DND-41 (cell line): Measurements from ENCODE around the gene CENPE.

ENCODE experiments used
- ATAC-seq: fragments of 200-7000 bp; cut with Tn5 transposase; 3 replicates; pipeline ENCODE4 v1.9.1; 2021; ENCODE audit warnings: low read depth; ENCODE audit not compliant: insufficient read depth
- DNase-seq: peaks from one replicate; pipeline ENCODE4 v3.0.0-alpha.2; 2020
- H2AFZ ChIP-seq: 2 replicates; pipeline ENCODE4 v1.6.0; 2012; ENCODE audit warnings: low read depth, low read length
- H3K27ac ChIP-seq: 2 replicates; pipeline ENCODE4 v1.5.1; 2012; ENCODE audit warnings: low read length, inconsistent platforms
- H3K27me3 ChIP-seq: fragments of 200-600 bp; sonication (generic); 2 replicates; pipeline ENCODE4 v1.6.0; 2012; ENCODE audit warnings: low read length, mild to moderate bottlenecking, inconsistent platforms; ENCODE audit not compliant: insufficient read depth, poor library complexity
- H3K36me3 ChIP-seq: 2 replicates; pipeline ENCODE4 v1.5.1; 2012; ENCODE audit warnings: low read length, inconsistent platforms; ENCODE audit not compliant: insufficient read depth
- H3K4me1 ChIP-seq: 2 replicates; pipeline ENCODE4 v1.5.1; 2012; ENCODE audit warnings: mild to moderate bottlenecking, low read length; ENCODE audit not compliant: insufficient read depth
- H3K4me2 ChIP-seq: 2 replicates; pipeline ENCODE4 v1.6.0; 2012; ENCODE audit warnings: mild to moderate bottlenecking, moderate library complexity, low read length, inconsistent platforms; ENCODE audit not compliant: insufficient read depth
- H3K4me3 ChIP-seq, 2 experiments: fragments of 200-600 bp in 1 of 2; shearing (Covaris generic) in 1 of 2; 2 replicates each; pipeline ENCODE4 v1.5.1; 2012 to 2016; ENCODE audit warnings: inconsistent platforms in 2 of 2, low read length in 2 of 2, mild to moderate bottlenecking in 2 of 2, low read depth in 1 of 2, moderate library complexity in 1 of 2
- H3K79me2 ChIP-seq: 2 replicates; pipeline ENCODE4 v1.6.0; 2012; ENCODE audit warnings: low read length, inconsistent platforms; ENCODE audit not compliant: insufficient read depth
- H3K9ac ChIP-seq: 2 replicates; pipeline ENCODE4 v1.6.0; 2012; ENCODE audit warnings: low read depth, mild to moderate bottlenecking, inconsistent platforms, low read length, moderate library complexity
- H3K9me3 ChIP-seq: 2 replicates; pipeline ENCODE4 v1.5.1; 2012; ENCODE audit warnings: low read length, moderate library complexity, mild to moderate bottlenecking, inconsistent platforms; ENCODE audit not compliant: insufficient read depth, severe bottlenecking
- H4K20me1 ChIP-seq: 2 replicates; pipeline ENCODE4 v1.6.0; 2012; ENCODE audit warnings: low read length; ENCODE audit not compliant: insufficient read depth
- EZH2 ChIP-seq: IDR thresholded peaks from 3 replicates; pipeline ENCODE4 v1.6.1; 2012; ENCODE audit warnings: borderline replicate concordance, low read depth, mild to moderate bottlenecking, moderate library complexity, low read length, inconsistent platforms; ENCODE audit not compliant: severe bottlenecking
- TF ChIP-seq, protein P1 (sequence below): IDR thresholded peaks from 2 replicates; pipeline ENCODE4 v1.5.1; 2012; ENCODE audit warnings: borderline replicate concordance, low read length, moderate library complexity, mild to moderate bottlenecking; ENCODE audit not compliant: poor library complexity, severe bottlenecking; ENCODE audit errors: extremely low read depth

The CENPE gene

DNA sequence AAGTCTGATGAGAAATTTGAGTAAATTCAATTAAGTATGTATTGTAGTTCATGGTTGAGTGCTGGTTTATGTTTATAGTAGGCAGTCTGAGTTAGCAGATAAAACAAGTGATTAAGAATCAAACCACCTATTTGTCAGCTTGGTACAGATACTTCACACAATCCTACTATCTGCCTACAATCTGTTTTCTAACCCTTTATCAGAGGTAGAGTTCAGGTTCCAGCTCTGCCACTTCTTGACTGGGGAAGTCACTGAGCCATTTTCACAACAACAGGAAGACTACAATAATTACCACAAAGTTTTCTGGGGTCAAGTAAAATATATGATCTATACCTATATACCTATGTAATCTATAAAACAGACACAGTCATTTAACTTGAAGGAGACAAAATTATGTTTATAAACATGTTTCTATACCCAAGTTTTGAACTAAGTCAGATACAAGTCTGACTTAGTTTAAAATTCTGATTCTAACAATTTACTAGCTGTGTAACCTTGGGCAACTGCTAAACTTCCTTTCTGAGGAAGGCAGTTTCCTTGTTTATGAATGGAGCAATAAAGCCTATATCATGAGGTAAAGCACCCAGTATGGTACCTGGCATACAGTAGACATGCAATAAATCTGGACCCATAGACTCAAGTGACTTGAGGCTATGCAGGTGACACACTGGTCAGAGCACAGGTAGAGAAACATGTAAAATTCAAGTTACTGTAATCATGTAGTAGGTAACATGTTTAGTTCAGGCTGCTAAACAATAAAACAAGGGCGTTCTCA, 61.3 kb downstream of the CENPE start:
- TF ChIP-seq, protein P1, sequence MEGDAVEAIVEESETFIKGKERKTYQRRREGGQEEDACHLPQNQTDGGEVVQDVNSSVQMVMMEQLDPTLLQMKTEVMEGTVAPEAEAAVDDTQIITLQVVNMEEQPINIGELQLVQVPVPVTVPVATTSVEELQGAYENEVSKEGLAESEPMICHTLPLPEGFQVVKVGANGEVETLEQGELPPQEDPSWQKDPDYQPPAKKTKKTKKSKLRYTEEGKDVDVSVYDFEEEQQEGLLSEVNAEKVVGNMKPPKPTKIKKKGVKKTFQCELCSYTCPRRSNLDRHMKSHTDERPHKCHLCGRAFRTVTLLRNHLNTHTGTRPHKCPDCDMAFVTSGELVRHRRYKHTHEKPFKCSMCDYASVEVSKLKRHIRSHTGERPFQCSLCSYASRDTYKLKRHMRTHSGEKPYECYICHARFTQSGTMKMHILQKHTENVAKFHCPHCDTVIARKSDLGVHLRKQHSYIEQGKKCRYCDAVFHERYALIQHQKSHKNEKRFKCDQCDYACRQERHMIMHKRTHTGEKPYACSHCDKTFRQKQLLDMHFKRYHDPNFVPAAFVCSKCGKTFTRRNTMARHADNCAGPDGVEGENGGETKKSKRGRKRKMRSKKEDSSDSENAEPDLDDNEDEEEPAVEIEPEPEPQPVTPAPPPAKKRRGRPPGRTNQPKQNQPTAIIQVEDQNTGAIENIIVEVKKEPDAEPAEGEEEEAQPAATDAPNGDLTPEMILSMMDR: no peak
- TF ChIP-seq EZH2: no peak
- peaks cover 91% of the 10 kb centered on the region for H3K36me3 ChIP-seq
- H3K4me1 ChIP-seq: no peaks in the 10 kb centered on the region
- H3K79me2 ChIP-seq: no peaks in the 10 kb centered on the region
- no peaks in the 10 kb centered on the region for H3K9me3 ChIP-seq
- H3K9ac ChIP-seq: no peak overlapping the region
- H3K4me3 ChIP-seq: no peak overlapping the region
- no peak overlapping the region for H3K4me2 ChIP-seq
- H2AFZ ChIP-seq: no peak overlapping the region
- ATAC-seq: no peak
- no peaks in the 10 kb centered on the region for H4K20me1 ChIP-seq
- H3K27ac ChIP-seq: no peak overlapping the region
- no peak for DNase-seq
- H3K27me3 ChIP-seq: no peaks in the 10 kb centered on the region

- no peak overlapping the region for H3K27ac ChIP-seq
- TF ChIP-seq, protein P1: no peak
- no peak for TF ChIP-seq EZH2
- ATAC-seq (no peak), DNase-seq (no peak)
- no peaks in the 10 kb centered on the region for H3K9me3 ChIP-seq
- H3K4me1 ChIP-seq: no peaks in the 10 kb centered on the region
- H4K20me1 ChIP-seq: no peaks in the 10 kb centered on the region
- no peak overlapping the region for H2AFZ ChIP-seq
- no peaks in the 10 kb centered on the region for H3K79me2 ChIP-seq
- H3K36me3 ChIP-seq: peaks cover 83% of the 10 kb centered on the region
- no peak overlapping the region for H3K4me2 ChIP-seq
- H3K27me3 ChIP-seq: no peaks in the 10 kb centered on the region
- no peak overlapping the region for H3K9ac ChIP-seq
- H3K4me3 ChIP-seq: no peak overlapping the region
Measured at GRCh38 chr4:103129174-103129573, 69.0 kb downstream of the CENPE start.

DNA sequence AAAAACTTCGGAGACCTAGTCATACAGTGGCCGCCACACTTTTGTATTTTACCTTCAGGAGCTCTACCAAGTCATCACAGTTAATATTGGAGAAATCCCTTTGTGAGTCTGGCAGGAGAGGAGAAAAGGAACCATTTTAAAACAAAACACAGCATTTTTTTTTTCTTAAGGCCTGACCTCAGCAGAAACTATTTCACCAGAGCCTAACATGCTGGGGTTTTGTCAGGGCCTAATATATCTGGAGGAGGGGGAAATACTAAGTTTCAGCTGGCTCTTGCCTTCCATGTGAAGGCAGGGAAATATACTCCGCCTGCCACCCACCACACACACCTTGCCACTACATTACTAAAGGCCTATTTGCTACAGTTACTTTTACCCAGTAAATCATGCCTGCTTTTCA, 72.0 kb downstream of the CENPE start:
- Histone ChIP-seq H3K4me1 (no peaks in the 10 kb centered on the region), H2AFZ (no peak overlapping the region), H4K20me1 (no peaks in the 10 kb centered on the region), H3K9ac (no peak overlapping the region), H3K27me3 (no peaks in the 10 kb centered on the region), H3K79me2 (no peaks in the 10 kb centered on the region), H3K4me2 (no peak overlapping the region), H3K4me3 (no peak overlapping the region), H3K9me3 (no peaks in the 10 kb centered on the region), H3K27ac (no peak overlapping the region), H3K36me3 (peaks cover 85% of the 10 kb centered on the region)
- no peak for ATAC-seq
- DNase-seq: no peak
- no peak for TF ChIP-seq EZH2
- TF ChIP-seq, protein P1: no peak

DNA sequence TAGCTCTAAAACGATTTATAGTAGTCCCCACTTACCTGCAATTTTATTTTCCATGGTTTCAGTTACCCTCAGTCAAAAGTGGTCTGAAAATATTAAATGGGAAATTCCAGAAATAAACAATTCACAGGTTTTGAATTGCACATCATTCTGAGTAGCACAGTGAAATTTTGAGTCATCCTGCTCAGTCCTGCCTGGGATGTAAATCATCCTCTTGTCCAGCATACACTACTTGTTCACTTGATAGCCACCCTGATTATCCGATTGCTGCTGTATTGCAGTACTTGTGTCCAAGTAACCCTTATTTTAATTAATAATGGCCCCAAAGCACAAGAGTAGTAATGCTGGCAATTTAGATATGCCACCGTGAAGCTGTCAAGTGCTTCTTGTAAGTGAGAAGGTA, 75.0 kb downstream of the CENPE start:
- DNase-seq (no peak), ATAC-seq (no peak)
- no peak overlapping the region for H3K27ac ChIP-seq
- H3K4me1 ChIP-seq: no peaks in the 10 kb centered on the region
- no peaks in the 10 kb centered on the region for H3K9me3 ChIP-seq
- H4K20me1 ChIP-seq: no peaks in the 10 kb centered on the region
- no peak overlapping the region for H3K4me2 ChIP-seq
- H3K36me3 ChIP-seq: peaks cover 81% of the 10 kb centered on the region
- no peaks in the 10 kb centered on the region for H3K79me2 ChIP-seq
- H2AFZ ChIP-seq: no peak overlapping the region
- no peak overlapping the region for H3K4me3 ChIP-seq
- no peak overlapping the region for H3K9ac ChIP-seq
- H3K27me3 ChIP-seq: no peaks in the 10 kb centered on the region
- no peak for TF ChIP-seq EZH2
- TF ChIP-seq, protein P1: no peak
